CD4-positive, alpha-beta T cell (primary cell): ENCODE measurements around the gene ATRNL1. TPM values are rescaled to one million over a fixed set of nuclear protein-coding genes. Genes with fewer than 3 reads are reported as not detected.

Source experiments
- ATAC-seq: fragments of 200-7000 bp; cut with Tn5 transposase; one replicate; pipeline ENCODE4 v1.10.0; 2022; ENCODE audit warnings: mild to moderate bottlenecking; ENCODE audit not compliant: poor library complexity
- CTCF ChIA-PET: fragments of 350-600 bp; sonication (Branson Sonifier 250); formaldehyde crosslinking; loops from one replicate; lab custom pipeline; 2021; ENCODE audit warnings: antibody characterized with exemption, inconsistent platforms; lab: Charles Lee
- POLR2A ChIA-PET: fragments of 350-600 bp; sonication (Branson Sonifier 250); formaldehyde crosslinking; loops from one replicate; lab custom pipeline; 2021; ENCODE audit warnings: antibody characterized with exemption, inconsistent platforms; lab: Charles Lee
- DNase-seq, 14 experiments: peaks; one replicate each; pipeline ENCODE4 v3.0.0-alpha.2; 2013 to 2020; ENCODE audit warnings: mixed read lengths in 2 of 14
- H3K27ac ChIP-seq, 2 donors: one replicate each; pipeline versions ENCODE4 v1.5.1 to v1.7.0; 2013; ENCODE audit warnings: low read length in 2 of 2, low read depth in 1 of 2, mild to moderate bottlenecking in 1 of 2
- H3K27me3 ChIP-seq, 2 experiments: 1 replicate in 1 of 2; 2 replicates in 1 of 2; pipeline versions ENCODE4 v1.6.1 to v1.7.0; 2013; ENCODE audit warnings: low read length in 2 of 2, control low read depth in 1 of 2, mild to moderate bottlenecking in 1 of 2, moderate library complexity in 1 of 2; ENCODE audit not compliant: insufficient read depth in 2 of 2, control insufficient read depth in 1 of 2
- H3K36me3 ChIP-seq: one replicate; pipeline ENCODE4 v1.6.1; 2013; ENCODE audit warnings: low read length, control low read depth; ENCODE audit not compliant: insufficient read depth
- H3K4me1 ChIP-seq: one replicate; pipeline ENCODE4 v1.6.1; 2013; ENCODE audit warnings: low read length, control low read depth; ENCODE audit not compliant: insufficient read depth
- H3K4me3 ChIP-seq: one replicate; pipeline ENCODE4 v1.5.1; 2013; ENCODE audit warnings: mild to moderate bottlenecking, low read length, moderate library complexity
- H3K9me3 ChIP-seq, 2 experiments: 1 replicate in 1 of 2; 2 replicates in 1 of 2; pipeline versions ENCODE4 v1.6.1 to v1.7.0; 2013; ENCODE audit warnings: low read length in 2 of 2, mild to moderate bottlenecking in 2 of 2, control low read depth in 1 of 2, moderate library complexity in 1 of 2; ENCODE audit not compliant: control insufficient read depth in 1 of 2, insufficient read depth in 1 of 2
- H3K27ac Mint-ChIP-seq: one replicate; pipeline ENCODE4 v1.8.0; 2020; ENCODE audit warnings: mixed read lengths
- H3K27me3 Mint-ChIP-seq: one replicate; pipeline ENCODE4 v1.8.0; 2021; ENCODE audit warnings: mixed read lengths
- H3K36me3 Mint-ChIP-seq: one replicate; pipeline ENCODE4 v1.8.0; 2021; ENCODE audit warnings: low read depth, mixed read lengths
- H3K4me1 Mint-ChIP-seq: one replicate; pipeline ENCODE4 v1.8.0; 2021; ENCODE audit warnings: low read depth, mixed read lengths
- H3K4me3 Mint-ChIP-seq: one replicate; pipeline ENCODE4 v1.8.0; 2020; ENCODE audit warnings: mild to moderate bottlenecking, mixed read lengths
- H3K9me3 Mint-ChIP-seq: one replicate; pipeline ENCODE4 v1.8.0; 2020; ENCODE audit warnings: mixed read lengths
- CTCF ChIP-seq: fragments of 200-600 bp; IDR thresholded peaks from one replicate; pipeline ENCODE4 v1.8.0; 2022; ENCODE audit warnings: antibody characterized with exemption, mild to moderate bottlenecking
- intact Hi-C, 2 experiments: fragments of 100-400 bp; cut with DNase I in 1 of 2; cut with micrococcal nuclease in 1 of 2; formaldehyde crosslinking; loops; one replicate each; pipeline versions ENCODE4 v1.15.1 to v1.9.0; 2023 to 2025; cut with DNase I, micrococcal nuclease
- total RNA-seq, 174 experiments: library from RNA in 2 of 174; stranded (reverse) in 2 of 174; gene quantifications; one replicate each; pipeline ENCODE4 v1.2.3 and lab custom pipeline; 2021 to 2026

The ATRNL1 gene
- total RNA-seq, 2 experiments from 2014 or later = not detected

GRCh38 chr10:115772606-115773005 lies 679.4 kb downstream of the ATRNL1 start:
- ATAC-seq (no peak), DNase-seq (no peak)
- Histone ChIP-seq H3K4me1 (no peaks in the 10 kb centered on the region), H3K27ac (no peak overlapping the region), H3K36me3 (no peaks in the 10 kb centered on the region), H3K27me3 (no peaks in the 10 kb centered on the region), H3K9me3 (peaks cover 0 to 5% of the 10 kb centered on the region in 2 experiments), H3K4me3 (no peak overlapping the region)
- H3K36me3 Mint-ChIP-seq = no peaks in the 10 kb centered on the region
- no peaks in the 10 kb centered on the region for H3K27me3 Mint-ChIP-seq
- no peaks in the 10 kb centered on the region for H3K9me3 Mint-ChIP-seq
- no peaks in the 10 kb centered on the region for H3K4me1 Mint-ChIP-seq
- intact Hi-C loops = no loop called here
- H3K4me3 Mint-ChIP-seq = no peak overlapping the region
- ChIA-PET POLR2A (no interaction called here), CTCF (no interaction called here)
- no peak overlapping the region for H3K27ac Mint-ChIP-seq
- TF ChIP-seq CTCF = no peak

GRCh38 chr10:115773832-115774231 lies 680.7 kb downstream of the ATRNL1 start:
- H3K27me3 ChIP-seq = no peaks in the 10 kb centered on the region
- no peaks in the 10 kb centered on the region for H3K4me1 ChIP-seq
- POLR2A ChIA-PET = no interaction called here
- Mint-ChIP-seq H3K9me3 (no peaks in the 10 kb centered on the region), H3K27ac (no peak overlapping the region), H3K36me3 (no peaks in the 10 kb centered on the region), H3K4me1 (no peaks in the 10 kb centered on the region), H3K4me3 (no peak overlapping the region), H3K27me3 (no peaks in the 10 kb centered on the region)
- ATAC-seq (no peak), DNase-seq (no peak)
- CTCF ChIA-PET = no interaction called here
- H3K9me3 ChIP-seq = peaks cover 0 to 5% of the 10 kb centered on the region in 2 experiments
- H3K36me3 ChIP-seq = no peaks in the 10 kb centered on the region
- intact Hi-C loops = no loop called here
- H3K4me3 ChIP-seq = no peak overlapping the region
- no peak for TF ChIP-seq CTCF
- H3K27ac ChIP-seq = no peak overlapping the region

DNA sequence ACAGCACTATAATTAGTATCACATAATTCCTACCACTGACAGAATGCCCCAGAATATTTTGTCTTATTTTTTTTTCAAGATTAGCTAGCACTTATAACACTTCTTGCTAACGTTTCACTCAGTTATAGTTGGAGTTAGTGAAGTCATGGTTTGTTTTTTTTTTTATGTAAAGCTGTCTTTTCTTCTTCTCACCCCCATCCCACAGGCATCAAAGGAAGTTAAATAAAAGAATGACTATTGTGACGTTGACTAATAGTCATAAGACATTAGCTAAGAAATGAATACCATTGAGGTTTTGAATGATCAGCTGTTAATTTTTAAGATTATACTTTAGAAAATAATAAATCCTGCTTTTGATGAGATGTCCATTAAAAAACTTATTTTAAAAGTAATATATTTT lies 681.6 kb downstream of the ATRNL1 start:
- no peak overlapping the region for H3K4me3 ChIP-seq
- ChIA-PET POLR2A (no interaction called here), CTCF (no interaction called here)
- no peaks in the 10 kb centered on the region for H3K9me3 Mint-ChIP-seq
- no peak for ATAC-seq
- H3K4me1 Mint-ChIP-seq = no peaks in the 10 kb centered on the region
- H3K36me3 Mint-ChIP-seq = no peaks in the 10 kb centered on the region
- DNase-seq = no peak
- H3K27me3 ChIP-seq = no peaks in the 10 kb centered on the region
- H3K4me3 Mint-ChIP-seq = no peak overlapping the region
- no peaks in the 10 kb centered on the region for H3K36me3 ChIP-seq
- no peaks in the 10 kb centered on the region for H3K4me1 ChIP-seq
- peaks cover 0 to 5% of the 10 kb centered on the region in 2 experiments for H3K9me3 ChIP-seq
- TF ChIP-seq CTCF = no peak
- H3K27ac ChIP-seq = no peak overlapping the region
- H3K27me3 Mint-ChIP-seq = no peaks in the 10 kb centered on the region
- intact Hi-C loops = no loop called here
- no peak overlapping the region for H3K27ac Mint-ChIP-seq
